AG10803 (cell line): ENCODE results near the gene AMBRA1.

Source experiments
- DNase-seq: peaks from one replicate; pipeline ENCODE4 v3.0.0; 2010; ENCODE audit warnings: low read depth
- H3K4me3 ChIP-seq: 2 replicates; pipeline ENCODE4 v1.5.1; 2011; ENCODE audit warnings: mild to moderate bottlenecking, low read length, control low read depth
- CTCF ChIP-seq: conservative IDR thresholded peaks from 2 replicates; pipeline ENCODE4 v1.5.1; 2011; ENCODE audit warnings: mild to moderate bottlenecking, low read length, control low read depth, inconsistent platforms

The AMBRA1 gene

DNA sequence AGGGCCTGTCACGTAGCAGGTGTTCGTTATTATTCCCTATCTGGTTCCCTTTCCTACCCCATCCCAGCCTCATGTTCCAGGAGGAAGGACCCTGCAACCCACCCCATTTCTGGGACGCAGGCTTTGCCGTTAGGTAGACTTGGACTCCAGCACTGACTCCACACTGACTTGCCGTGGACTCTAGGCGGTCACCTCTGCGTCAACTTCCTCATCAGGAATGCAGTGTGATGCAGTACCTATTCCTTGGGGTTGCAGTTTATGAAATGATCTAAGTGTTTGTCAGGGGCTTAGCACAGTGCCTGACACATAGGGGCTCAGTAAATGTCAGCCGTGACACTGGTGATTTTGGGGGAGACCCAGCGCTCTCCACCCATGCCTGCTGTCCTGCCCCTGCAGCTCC, 229.8 kb downstream of the AMBRA1 start:
- no peak overlapping the region for H3K4me3 ChIP-seq
- TF ChIP-seq CTCF, result no peak

DNA sequence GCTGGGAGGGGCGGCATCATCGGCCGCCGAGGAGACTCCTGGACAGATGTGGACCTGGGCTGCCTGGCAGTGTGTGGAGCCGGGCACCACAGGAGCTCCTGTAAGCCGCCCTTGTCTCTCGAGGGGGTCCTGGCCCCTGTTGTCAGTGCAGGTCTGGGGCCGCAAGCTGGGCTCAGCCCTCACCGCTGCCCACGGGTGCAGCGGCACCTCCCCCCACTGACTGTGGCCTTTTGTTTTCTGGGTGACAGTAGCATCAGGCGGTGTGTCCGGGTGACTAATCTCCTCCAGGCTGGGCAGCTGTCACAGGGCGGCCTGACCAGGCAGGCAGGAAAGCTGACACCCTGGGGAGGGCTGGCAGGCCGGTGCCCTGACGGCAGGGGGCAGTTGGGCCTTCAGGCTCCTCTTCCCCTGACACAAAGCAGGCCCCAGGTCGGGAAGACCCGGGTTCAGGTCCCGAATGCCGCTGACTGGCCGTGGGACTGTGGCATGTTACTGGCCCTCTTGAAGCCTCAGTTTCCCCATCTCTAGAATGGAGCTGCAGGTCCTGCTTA, 230.3 kb downstream of the AMBRA1 start:
- H3K4me3 ChIP-seq, result no peak overlapping the region
- peak; percentile 29 for DNase-seq
- no peak for TF ChIP-seq CTCF

More for the DNA sequence above, 229.8 kb downstream of the AMBRA1 start:
- DNase-seq, result no peak

DNA sequence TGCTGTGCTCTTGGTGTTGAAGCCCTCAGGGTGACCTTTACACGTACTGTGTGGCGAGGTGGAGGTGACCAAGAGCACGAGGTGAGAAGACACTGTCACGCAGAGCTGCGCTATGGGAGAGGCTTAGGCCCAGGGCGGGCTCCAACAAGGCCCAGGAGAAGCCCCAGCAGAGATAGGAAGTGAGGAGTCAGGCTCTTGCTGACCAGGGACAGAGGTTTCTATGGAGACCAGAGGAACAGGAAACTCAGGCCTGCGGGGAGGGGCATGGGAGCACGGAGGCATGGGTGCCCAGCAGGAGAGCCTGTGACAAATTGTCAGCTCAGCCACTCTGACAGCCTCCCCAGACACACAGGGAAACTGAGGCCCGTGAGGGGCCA, 230.8 kb downstream of the AMBRA1 start:
- no peak for TF ChIP-seq CTCF
- DNase-seq, result peak; percentile 58
- H3K4me3 ChIP-seq, result no peak overlapping the region

DNA sequence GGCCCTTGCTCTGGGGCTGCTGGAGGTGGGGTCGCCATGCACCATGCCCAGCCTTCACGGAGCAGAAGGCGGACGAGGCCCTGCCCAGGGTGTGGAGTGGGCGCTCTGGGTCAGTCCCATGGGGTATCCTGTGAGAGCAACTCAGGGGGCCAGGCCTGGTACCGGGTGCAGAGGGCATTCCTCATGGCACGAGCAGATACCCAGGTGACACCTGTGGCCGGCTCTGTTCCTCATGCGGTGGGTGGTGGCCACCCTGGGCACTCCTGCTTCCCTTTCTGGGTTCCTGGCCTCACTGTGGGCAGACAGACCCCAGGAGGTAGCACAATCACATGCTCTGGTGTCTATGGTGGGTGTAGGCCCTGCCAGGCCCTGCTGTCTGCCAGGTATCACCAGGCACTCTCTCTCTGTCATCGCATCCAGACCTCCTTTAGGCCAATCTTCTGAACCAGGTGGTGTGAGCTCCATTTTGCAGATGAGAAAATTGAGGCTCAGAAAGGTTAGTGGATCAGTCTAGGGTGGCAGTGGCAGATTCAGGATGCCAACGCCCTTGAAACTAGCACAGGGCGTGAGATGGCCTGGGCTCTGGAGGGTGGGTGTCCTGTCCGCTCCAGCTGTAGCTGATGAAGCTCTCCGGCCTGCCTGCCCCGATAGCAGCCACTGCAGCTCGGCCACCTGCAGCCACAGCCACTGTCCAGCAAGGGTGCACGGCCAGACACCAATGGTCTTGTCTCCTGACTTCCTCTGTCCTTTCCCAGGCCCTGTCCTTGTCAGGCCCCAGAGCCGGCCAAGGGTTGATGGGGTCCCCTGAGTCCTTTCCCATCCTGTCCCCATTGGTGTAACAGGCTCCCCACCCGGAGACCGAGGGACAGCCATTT, 231.4 kb downstream of the AMBRA1 start:
- TF ChIP-seq CTCF, result no peak
- no peak for DNase-seq
- H3K4me3 ChIP-seq, result no peak overlapping the region

- peak; percentile 54 for DNase-seq
- no peak for TF ChIP-seq CTCF
- H3K4me3 ChIP-seq, result no peak overlapping the region
Observed at GRCh38 chr11:46361283-46362155, 232.3 kb downstream of the AMBRA1 start.

GRCh38 chr11:46360878-46361277, 232.9 kb downstream of the AMBRA1 start:
- TF ChIP-seq CTCF, result no peak
- H3K4me3 ChIP-seq, result no peak overlapping the region
- peak; percentile 25 for DNase-seq
